GM19025 (cell line): Measurements from ENCODE around the gene STARD13.
"Not testable (repeated sequence)": the region's sequence is repeated elsewhere in the genome, so short reads cannot be mapped to it uniquely, and the experiment has no call there.

Experiments used
- ATAC-seq: cut with Tn5 transposase; IDR thresholded peaks from one replicate; pipeline ENCODE4 v1.9.1; 2021; ENCODE audit warnings: mild to moderate bottlenecking, low read depth, moderate library complexity; ENCODE audit not compliant: unreplicated experiment

STARD13 gene

DNA sequence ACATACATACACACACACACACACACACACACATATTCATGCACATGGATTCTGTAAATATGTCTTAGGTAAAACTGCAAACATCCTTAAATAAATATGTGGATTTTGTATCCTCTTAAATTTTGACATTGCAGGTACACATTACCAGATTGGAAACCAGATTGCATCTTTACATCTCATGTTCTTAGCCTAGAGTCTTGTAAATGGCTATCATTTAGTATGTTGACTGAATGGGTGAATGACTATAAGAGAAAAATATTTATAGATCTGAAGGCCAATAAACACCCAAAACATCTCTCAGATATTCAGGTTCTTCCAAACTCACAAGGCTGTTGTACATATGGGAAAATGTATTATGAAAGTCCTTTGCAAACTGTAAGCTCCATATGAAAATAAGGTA is 104.3 kb downstream of the STARD13 start:
- ATAC-seq = no peak

DNA sequence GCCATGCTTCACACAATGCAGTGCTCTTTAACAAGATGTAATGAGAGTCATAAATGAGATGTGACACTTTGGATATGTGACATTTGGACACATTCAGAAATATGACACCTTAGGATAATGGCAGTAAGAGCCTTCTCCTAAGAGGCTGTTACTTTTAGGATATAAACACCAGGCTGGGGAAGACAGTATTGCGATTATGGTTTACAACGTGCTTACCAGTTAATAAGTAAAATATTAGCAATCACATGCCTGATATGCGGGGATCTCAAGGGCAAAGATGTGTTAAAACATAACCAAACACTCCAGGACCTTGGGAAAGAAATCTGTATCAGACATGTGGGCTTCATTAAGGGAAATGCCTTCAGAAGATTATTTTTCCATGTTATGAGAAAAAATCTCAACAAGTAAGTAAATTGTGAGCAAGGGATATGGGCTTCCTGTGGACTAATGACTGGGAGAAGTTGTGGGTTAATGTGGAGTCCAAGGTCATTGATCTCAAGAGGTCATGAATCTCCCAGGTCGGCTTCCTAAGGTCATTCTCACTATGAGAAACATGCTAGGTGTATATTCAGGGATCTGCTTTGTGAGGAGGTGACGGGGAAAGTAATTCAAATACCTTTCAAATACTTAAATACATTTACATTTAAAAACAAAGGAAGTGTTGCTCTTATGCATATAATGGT is 105.3 kb downstream of the STARD13 start:
- ATAC-seq = no peak

DNA sequence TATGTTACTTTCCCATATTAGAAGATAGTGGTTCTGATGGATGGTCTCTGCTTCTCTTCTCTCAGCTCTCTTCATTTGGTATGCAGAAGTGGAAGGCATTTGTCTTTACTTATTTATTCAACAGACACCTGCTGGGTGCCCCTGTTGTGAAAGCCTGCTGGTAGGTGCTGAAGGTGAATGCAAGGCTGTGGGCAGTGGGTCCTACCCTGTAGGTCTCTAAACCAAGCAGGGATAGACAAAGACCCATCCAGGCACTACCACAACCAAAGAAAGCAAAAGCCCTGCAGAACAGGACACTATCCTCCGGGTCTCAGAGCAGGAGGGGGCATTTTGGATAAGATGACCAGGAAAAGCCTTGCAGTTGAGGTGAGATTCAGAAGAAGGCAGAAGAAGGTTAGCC is 106.1 kb downstream of the STARD13 start:
- no peak for ATAC-seq

DNA sequence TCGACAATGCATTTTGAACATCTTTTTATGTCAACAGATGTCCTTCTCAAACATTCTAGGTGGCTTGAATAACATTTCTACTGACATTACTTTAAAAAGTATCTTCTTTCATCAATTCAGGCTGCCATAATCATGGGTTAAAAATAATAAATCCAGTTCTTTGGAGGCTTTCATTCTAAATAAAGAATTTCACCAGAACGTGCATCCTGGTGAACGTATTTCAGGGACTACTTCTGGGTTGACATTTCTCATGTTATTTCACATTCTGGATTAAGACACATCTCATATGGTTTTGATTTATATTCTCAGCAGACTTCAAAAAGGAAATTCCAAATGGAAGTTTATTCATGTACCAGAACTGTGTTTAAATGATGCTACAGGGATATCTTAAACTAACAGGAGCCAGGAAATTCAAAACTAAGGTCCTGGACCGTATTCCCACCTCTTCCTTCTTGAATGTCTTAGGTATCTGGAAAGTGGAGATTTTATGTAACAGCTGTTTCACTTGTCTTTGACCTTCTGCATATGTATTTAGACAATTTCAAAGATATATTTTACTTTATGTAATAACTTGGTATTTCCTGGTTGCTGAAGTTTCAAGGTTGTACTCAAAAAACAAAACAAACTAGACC is 107.2 kb downstream of the STARD13 start:
- ATAC-seq = no peak

DNA sequence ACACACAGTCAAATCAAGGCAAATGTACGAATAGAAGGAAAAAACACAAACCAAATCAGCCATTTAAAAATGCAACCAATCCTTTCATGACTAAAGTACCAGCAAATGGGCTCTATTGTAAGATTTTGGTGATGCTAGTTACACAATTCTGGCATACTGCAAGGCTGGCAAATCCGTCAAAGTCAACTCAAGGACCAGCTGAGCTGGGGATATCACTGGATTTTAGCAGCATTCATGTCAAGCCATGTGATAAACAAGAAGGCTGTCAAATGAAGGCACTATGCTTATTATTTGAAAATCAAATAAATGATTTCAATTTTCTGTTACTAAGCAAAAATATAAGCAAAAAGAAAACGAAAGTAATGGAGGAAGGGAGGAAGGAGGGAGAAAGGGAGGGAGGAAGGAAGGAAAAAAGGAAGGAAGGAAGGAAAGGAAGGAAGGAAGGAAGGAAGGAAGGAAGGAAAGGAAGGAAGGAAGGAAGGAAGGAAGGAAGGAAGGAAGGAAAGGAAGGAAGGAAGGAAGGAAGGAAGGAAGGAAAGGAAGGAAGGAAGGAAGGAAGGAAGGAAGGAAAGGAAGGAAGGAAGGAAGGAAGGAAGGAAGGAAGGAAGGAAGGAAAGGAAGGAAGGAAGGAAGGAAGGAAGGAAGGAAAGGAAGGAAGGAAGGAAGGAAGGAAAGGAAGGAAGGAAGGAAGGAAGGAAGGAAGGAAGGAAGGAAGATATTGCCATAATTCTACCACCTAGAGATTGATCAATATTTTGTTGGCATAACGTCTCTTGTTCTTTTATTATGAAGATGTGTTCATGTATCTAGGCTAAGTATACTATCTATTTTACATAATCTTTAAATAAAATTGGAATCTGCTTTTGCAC is 108.0 kb downstream of the STARD13 start:
- not testable (repeated sequence) for ATAC-seq

DNA sequence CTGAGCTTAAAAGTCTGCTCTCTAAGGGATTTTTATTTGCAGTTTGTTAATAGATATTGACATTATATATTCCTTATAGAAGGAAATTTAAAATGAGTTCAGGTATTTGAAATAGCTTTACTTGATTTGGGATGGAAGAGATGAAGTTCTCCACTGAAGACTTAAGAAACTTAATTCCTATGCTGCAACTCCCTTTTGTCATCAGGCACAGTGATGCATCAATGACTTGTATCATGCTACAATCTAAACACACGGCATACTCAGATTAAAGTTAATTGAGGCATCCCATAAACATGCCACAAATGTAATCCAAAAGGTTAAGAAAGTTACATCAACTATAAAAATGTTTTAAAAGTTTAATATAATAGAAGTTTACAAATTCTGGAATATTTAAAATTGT is 109.0 kb downstream of the STARD13 start:
- no peak for ATAC-seq

DNA sequence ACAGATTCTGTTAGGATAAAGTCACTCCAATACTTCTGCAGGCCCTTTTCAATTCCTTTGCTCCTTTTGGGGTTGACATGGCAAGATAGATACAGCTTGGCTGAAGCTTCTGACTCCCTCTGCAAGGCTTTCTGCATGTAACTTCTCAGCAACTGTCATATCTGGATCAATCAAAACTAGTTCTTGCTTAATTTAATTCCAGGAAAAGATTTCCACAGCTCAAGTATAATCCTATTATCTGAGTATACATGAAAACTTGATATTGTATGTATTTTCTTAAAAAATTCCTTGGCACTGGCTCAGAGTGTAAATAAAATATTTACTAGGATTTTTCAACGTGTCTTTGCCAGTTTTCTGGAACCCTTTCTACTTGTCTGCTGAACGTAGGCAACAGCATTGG is 109.6 kb downstream of the STARD13 start:
- ATAC-seq = no peak

DNA sequence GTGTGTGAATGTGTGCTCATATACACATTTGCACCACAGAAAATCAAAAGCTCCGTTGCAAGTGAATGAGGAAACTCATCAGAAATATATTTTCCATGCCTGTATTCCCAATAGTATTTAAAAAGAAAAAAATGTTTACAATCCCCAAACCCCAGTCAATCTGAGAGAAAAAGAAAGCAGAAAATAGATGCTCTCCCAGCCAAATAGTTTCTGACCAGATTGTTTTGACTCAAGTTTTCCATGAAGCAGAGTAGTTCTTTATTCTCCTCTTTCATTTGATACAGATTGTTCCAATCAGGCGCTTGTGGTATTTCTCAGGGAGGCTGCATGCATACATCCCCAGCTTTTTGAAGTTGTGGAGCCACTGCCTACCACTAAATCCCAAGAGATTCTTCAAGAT is 110.6 kb downstream of the STARD13 start:
- ATAC-seq = no peak

DNA sequence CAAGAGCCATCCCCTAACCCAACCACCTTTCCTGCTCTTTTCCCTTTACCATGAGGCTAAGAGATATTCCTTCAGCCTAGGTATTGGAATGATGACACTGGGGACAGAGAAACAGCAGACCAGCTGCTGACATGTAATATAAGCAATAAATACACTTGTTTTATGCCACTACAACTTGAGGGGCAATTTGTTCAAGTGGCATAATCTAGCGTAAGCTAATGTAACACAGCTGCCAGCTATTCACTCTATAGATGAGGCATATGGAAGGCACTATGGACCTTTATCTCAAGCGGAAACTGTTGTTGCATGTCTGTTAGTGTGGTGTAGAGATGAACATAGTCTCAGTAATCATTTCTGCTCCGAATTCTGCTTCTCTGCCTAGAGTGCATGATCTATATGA is 111.1 kb downstream of the STARD13 start:
- ATAC-seq = no peak

DNA sequence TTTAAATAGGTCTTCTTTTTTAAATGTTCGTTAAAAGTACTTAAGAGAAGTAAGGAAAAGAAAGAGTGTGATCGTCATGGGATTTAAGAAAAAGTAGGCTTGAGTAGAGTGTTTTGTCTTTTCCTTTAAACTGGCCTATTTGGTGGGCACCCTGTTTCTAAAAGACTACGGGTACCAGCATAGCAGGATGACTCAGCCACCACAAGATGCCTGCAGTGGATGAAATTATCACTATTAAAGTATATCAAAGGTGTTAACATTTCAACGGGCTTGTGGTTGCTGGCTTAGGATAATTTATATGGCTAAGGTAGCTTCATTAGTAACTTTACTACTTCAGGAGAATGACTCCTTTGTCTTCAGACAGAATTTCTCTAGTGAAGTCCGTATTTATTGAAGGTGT is 112.6 kb downstream of the STARD13 start:
- no peak for ATAC-seq

DNA sequence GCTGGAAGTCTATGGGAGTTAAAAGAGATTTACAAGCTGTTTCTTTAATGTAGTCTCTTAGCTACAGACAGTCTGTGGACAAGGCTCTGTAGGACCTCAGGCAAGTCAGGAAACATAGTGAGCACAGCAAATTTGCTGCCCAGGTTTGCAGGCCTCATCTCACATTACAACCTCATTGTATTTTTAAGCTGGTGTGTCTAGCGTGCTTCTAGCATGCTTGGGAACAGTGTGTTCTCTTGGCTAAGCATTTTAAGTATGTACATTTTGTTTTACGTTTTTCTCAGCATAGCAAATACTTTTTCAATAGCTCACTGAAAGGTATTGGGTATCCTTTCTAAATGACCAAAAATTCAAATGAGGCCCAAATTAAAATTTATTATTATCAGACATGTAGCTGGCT is 113.2 kb downstream of the STARD13 start:
- no peak for ATAC-seq

DNA sequence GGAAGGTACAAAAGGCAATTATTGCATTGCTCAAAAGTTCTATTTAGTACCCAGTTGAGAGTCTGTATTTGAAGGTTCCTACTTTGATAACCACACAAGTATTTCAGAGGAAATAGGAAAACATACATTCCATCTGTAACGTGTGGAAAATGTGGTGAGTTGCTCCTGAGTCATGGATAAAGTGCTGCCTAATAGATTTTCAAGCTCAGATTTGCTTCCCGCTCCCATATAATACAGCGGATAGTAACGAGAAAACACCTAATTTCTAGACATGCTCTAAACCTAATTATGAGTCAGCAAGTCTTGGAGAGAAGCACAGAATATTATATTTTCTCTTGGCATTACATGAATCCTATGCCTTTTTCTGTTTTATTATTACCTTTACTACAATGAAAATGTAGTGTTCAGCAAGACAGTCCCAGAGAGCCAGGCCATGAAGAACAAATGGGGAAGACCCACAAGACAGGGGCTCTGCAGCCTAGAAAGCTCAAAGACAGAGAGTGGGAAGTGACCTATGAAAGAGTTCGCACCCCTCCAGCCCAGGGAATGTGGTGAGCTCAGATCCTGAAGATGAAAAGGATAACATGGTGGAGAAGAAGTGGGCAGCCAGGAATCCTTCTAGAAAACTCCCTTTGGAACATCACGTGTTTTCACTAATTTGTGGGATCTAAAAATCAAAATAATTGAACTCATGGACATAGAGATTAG is 116.1 kb downstream of the STARD13 start:
- ATAC-seq = no peak

DNA sequence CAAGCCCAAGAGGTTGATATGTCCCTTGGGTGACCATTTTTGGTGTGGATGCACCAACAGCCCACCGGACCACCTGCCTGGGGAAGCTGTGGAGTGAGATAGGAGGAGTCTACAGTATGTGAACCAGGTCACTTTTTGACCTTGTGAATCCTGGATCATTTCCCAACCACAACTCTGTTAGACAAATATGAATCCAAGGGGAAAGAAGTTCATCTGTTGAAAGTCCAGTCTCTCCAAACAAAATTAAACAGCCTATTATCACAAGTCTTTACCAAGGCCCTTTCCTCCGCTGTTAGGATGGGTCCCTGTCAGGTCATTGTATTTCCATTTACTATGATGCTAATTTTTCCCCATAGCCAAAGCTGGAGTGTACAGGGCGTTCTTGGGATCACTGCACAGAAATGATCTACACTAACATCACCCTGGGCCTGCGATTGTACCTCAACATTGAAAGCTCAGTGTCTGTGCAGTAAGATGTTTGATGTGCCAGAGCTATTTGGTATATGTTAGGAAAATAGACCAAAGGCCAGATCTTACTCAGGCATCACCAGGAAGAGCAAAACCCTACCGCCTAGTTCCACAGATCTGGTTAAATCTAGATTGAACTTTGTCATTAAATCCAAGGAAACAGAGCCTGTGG is 117.1 kb downstream of the STARD13 start:
- no peak for ATAC-seq

DNA sequence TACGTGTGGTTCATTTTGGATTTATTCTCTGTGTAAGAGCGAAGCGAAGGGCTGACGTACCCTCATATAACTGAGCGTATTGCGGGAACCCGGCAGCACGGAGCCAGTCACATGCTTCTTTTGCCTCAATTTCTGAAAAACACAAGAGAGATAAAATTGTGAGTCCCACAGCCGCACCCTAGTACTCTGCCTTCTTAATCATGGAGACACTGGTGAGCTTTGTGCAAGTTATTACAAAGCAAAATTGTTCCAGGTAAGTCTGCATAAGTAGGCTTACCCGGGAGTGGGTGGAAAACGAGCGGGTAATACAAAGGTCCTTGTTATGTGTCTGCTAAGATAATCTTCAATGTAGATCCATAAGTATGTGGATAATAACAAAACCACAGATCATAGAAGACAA is 118.1 kb downstream of the STARD13 start:
- ATAC-seq = no peak

DNA sequence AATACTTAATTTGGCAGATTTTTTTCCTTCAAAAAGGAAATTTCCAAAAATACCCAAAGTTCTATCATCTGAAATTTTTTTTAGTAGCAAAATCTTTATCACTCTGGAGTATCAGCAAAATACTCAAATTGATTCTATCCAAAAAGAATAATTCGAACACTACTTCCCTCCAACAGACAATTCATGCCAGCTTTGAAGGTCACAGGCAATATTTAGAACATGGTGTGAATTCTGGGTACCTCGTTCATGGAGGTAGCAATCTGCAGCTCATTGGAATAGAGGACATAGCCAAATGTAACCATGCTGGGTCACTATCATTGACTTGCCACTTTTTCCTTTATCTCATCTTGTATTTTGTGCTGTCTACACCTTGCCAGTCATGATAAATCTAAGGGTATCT is 119.8 kb downstream of the STARD13 start:
- no peak for ATAC-seq

DNA sequence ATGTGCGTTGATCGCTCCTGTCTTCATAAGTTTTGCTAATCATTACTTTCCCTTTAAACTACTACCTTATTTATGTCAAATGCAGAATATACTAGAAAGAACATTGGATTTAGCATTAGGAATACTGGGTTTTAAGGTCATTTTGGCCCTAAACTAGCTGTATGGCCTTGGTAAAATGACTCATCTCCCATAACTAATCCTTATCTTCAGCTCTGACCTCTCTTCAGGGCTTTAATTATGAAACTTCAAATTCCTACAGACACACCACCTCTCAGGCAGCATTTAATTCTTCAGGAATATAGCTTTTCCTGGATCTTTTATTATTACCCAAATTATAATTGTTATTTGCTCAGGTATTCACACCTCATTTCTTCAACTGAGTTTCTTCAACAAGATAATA is 121.2 kb downstream of the STARD13 start:
- ATAC-seq = no peak

DNA sequence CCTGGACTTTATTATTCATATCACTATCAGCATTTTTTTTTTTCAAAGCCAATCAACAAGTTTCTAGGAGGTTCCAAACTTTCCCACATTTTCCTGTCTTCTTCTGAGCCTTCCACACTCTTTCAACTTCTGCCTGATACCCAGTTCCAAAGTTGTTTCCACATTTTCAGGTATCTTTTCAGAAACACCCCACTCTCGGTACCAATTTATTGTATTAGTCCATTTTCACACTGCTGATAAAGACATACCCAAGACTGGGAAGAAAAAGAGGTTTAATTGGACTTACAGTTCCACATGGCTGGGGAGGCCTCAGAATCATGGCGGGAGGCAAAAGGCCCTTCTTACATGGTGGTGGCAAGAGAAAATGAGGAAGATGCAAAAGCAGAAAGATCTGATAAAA is 122.8 kb downstream of the STARD13 start:
- ATAC-seq = not testable (repeated sequence)

DNA sequence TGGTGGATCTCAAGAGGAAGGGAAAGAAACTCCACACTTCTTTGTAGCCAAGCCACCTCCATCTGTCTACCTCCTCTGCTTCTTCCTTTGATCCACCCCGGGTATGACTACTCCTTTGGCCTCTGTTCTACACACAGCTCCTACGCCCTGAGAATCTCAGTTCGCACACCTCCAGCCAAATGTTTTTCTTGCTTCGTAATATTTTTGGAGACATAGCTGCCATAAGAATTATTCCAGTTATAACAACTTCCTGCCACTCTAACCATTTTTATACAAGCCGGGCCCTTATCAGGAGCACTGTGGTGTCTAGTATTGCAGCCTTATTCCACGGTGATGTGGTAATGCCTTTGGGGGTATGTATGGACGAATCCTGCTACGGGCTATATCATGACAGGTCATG is 126.7 kb downstream of the STARD13 start:
- ATAC-seq = no peak

DNA sequence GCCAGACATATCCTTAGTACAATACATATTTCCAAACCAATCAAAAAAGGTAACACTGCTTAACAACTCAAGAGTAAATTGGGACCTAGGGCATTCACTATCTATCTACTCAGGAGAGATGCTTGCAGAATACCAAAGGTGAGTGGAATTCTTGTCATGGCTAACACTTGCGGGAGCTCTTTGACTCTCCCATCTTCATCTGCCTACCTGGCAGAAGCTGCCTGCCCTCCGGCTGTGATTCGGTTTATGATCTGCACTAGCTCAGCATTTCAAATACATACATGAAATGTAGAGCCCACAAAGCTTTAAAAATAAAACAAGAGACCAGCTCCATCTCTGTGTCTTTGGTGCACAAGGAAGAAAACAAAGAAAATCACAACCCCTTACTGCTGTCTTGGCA is 127.3 kb downstream of the STARD13 start:
- ATAC-seq = no peak

DNA sequence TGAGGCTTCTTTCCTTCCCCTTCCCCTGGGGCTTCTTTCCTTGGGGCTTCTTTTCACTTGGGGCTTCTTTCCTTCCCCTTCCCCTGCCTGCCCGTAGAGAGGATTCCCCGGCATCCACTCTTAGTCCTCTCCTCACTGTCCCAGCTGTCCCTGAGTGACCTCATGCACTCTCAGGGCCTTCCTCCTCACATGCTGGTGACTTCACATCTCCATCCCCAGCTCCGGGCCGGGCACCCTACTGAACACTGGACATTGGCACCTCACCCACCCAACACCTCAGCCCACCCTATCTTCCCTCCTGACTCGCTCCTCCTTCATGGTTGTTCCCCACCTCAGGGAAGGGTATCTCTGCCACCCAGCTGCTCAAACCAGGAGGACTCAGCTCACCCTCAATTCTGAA is 130.6 kb downstream of the STARD13 start:
- no peak for ATAC-seq
